CD14-positive monocyte (primary cell): ENCODE results near the gene BCORL1. TPM values are rescaled to one million over a fixed set of nuclear protein-coding genes. Genes with fewer than 3 reads are reported as not detected.

Experiments used
- DNase-seq, 3 donors: peaks; one replicate each; pipeline ENCODE4 v3.0.0-alpha.2; 2011 to 2022
- H2AFZ ChIP-seq: 2 replicates; pipeline ENCODE4 v1.6.0; 2012; ENCODE audit warnings: mild to moderate bottlenecking, low read depth, low read length, inconsistent platforms; ENCODE audit not compliant: insufficient read depth, poor library complexity, severe bottlenecking
- H3K27ac ChIP-seq, 2 donors: 1 replicate in 1 of 2; 2 replicates in 1 of 2; pipeline ENCODE4 v1.5.1; 2012 to 2013; ENCODE audit warnings: low read length in 2 of 2, control low read depth in 1 of 2, inconsistent platforms in 1 of 2, low read depth in 1 of 2, mild to moderate bottlenecking in 1 of 2
- H3K27me3 ChIP-seq, 2 donors: one replicate each; pipeline versions ENCODE4 v1.6.0 to v1.6.1; 2011 to 2013; ENCODE audit warnings: low read length in 2 of 2; ENCODE audit not compliant: control insufficient read depth in 2 of 2, insufficient read depth in 2 of 2
- H3K36me3 ChIP-seq, 2 donors: replicated peaks in 1 of 2; 1 replicate in 1 of 2; 2 replicates in 1 of 2; pipeline versions ENCODE4 v1.5.1 to v1.6.1; 2012 to 2013; ENCODE audit warnings: low read length in 2 of 2, control low read depth in 1 of 2, inconsistent platforms in 1 of 2, mild to moderate bottlenecking in 1 of 2; ENCODE audit not compliant: insufficient read depth in 2 of 2, control insufficient read depth in 1 of 2
- H3K4me1 ChIP-seq, 2 donors: 1 replicate in 1 of 2; 2 replicates in 1 of 2; pipeline versions ENCODE4 v1.5.1 to v1.6.1; 2012 to 2013; ENCODE audit warnings: low read length in 2 of 2, control low read depth in 1 of 2, inconsistent platforms in 1 of 2, mild to moderate bottlenecking in 1 of 2, moderate library complexity in 1 of 2; ENCODE audit not compliant: insufficient read depth in 2 of 2, control insufficient read depth in 1 of 2
- H3K4me2 ChIP-seq: replicated peaks from 2 replicates; pipeline ENCODE3; 2012; ENCODE audit warnings: low read length, moderate library complexity, mild to moderate bottlenecking; ENCODE audit not compliant: poor library complexity, severe bottlenecking; ENCODE audit errors: extremely low read depth
- H3K4me3 ChIP-seq, 3 experiments: fragments of 200-600 bp in 1 of 3; sonication (generic) in 1 of 3; replicated peaks in 1 of 3; 1 replicate in 2 of 3; 2 replicates in 1 of 3; pipeline ENCODE4 v1.5.1; 2011 to 2013; ENCODE audit warnings: low read length in 3 of 3, mild to moderate bottlenecking in 3 of 3, control low read depth in 2 of 3, low read depth in 2 of 3, inconsistent platforms in 1 of 3, moderate library complexity in 1 of 3
- H3K79me2 ChIP-seq: 2 replicates; pipeline ENCODE4 v1.6.0; 2012; ENCODE audit warnings: mild to moderate bottlenecking, control low read depth, inconsistent platforms, low read length, moderate library complexity; ENCODE audit not compliant: insufficient read depth
- H3K9ac ChIP-seq: 2 replicates; pipeline ENCODE4 v1.6.0; 2017; ENCODE audit warnings: low read length, mild to moderate bottlenecking; ENCODE audit not compliant: insufficient read depth, poor library complexity, severe bottlenecking
- H3K9me3 ChIP-seq, 2 donors: replicated peaks in 1 of 2; 1 replicate in 1 of 2; 2 replicates in 1 of 2; pipeline versions ENCODE4 v1.5.1 to v1.6.1; 2012 to 2013; ENCODE audit warnings: low read length in 2 of 2, control low read depth in 1 of 2; ENCODE audit not compliant: control insufficient read depth in 1 of 2, insufficient read depth in 1 of 2
- H4K20me1 ChIP-seq: 2 replicates; pipeline ENCODE4 v1.6.0; 2012; ENCODE audit warnings: mild to moderate bottlenecking, low read length, control low read depth, moderate library complexity; ENCODE audit not compliant: insufficient read depth
- H3K27ac Mint-ChIP-seq, 7 donors: one replicate each; pipeline ENCODE4 v1.8.0; 2020; ENCODE audit warnings: mild to moderate bottlenecking in 7 of 7, mixed read lengths in 7 of 7, moderate library complexity in 6 of 7, inconsistent platforms in 2 of 7
- H3K27me3 Mint-ChIP-seq, 3 donors: one replicate each; pipeline ENCODE4 v1.8.0; 2021 to 2022; ENCODE audit warnings: low read depth in 3 of 3, mild to moderate bottlenecking in 3 of 3, mixed read lengths in 3 of 3, moderate library complexity in 3 of 3, inconsistent platforms in 1 of 3
- H3K36me3 Mint-ChIP-seq, 2 donors: one replicate each; pipeline ENCODE4 v1.8.0; 2020; ENCODE audit warnings: mixed read lengths in 2 of 2, inconsistent platforms in 1 of 2, mild to moderate bottlenecking in 1 of 2
- H3K4me1 Mint-ChIP-seq: one replicate; pipeline ENCODE4 v1.8.0; 2020; ENCODE audit warnings: mild to moderate bottlenecking, mixed read lengths
- H3K4me3 Mint-ChIP-seq, 2 donors: one replicate each; pipeline ENCODE4 v1.8.0; 2020; ENCODE audit warnings: mild to moderate bottlenecking in 2 of 2, mixed read lengths in 2 of 2, moderate library complexity in 1 of 2
- H3K9me3 Mint-ChIP-seq, 7 donors: one replicate each; pipeline ENCODE4 v1.8.0; 2020 to 2022; ENCODE audit warnings: mixed read lengths in 7 of 7, mild to moderate bottlenecking in 6 of 7, moderate library complexity in 6 of 7, inconsistent platforms in 2 of 7
- CTCF ChIP-seq: fragments of 200-600 bp; IDR thresholded peaks from one replicate; pipeline ENCODE4 v1.8.0; 2022; ENCODE audit warnings: antibody characterized with exemption, mild to moderate bottlenecking
- WGBS: methylation state at CpG from one replicate; pipeline ENCODE4 v1.1.5; 2013; ENCODE audit warnings: missing lambda C conversion rate; ENCODE audit not compliant: insufficient coverage; 5-methylcytosine and 5-hydroxymethylcytosine counted together
- intact Hi-C, 2 donors: fragments of 100-400 bp; cut with micrococcal nuclease; formaldehyde crosslinking; loops; one replicate each; pipeline versions ENCODE4 v1.15.0 to v1.15.1; 2023
- polyA plus RNA-seq, 3 donors: library from polyadenylated mRNA; depleted of rRNA in 1 of 3; unstranded in 2 of 3; stranded (reverse) in 1 of 3; fragments of 300-500 nt in 2 of 3; fragments of >200 nt in 1 of 3; fragmentation: Illumina TruSeq in 2 of 3; gene quantifications; 1 replicate in 2 of 3; 2 replicates in 1 of 3; pipeline ENCODE4 v1.2.3, GENCODE V29; 2012 to 2021

The BCORL1 gene
- polyA plus RNA-seq, 3 donors: 0.69 to 2.4 (median 0.72) TPM

DNA sequence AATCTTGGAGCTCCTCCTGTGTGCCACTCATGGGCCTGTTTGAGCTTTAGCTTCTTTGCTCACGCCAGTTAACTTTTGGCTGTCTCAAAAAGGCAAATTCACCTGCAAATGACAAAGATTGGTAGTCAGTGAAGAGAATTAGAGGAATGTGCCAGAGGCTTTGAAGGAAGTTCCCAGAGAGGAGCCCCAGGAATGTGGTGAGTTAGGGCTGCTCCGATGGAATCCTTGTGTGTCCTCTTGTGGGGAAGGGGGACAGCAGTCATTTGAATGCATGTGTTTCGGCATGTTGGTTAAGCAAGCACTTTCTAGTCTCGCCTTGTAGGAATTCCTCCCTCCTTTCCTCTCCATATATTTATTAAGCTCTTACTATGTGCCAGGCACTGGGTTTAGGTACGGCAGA, 65.0 kb downstream of the BCORL1 start:
- Histone ChIP-seq H3K36me3 (peaks cover 50 to 79% of the 10 kb centered on the region in 2 donors), H3K9me3 (no peaks in the 10 kb centered on the region), H3K4me1 (no peaks in the 10 kb centered on the region), H3K79me2 (no peaks in the 10 kb centered on the region), H3K4me3 (no peak overlapping the region), H2AFZ (no peak overlapping the region), H4K20me1 (no peaks in the 10 kb centered on the region), H3K4me2 (no peak overlapping the region), H3K9ac (no peak overlapping the region), H3K27me3 (no peaks in the 10 kb centered on the region), H3K27ac (no peak overlapping the region)
- no peaks in the 10 kb centered on the region for H3K27me3 Mint-ChIP-seq
- H3K36me3 Mint-ChIP-seq: peaks cover 41 to 78% of the 10 kb centered on the region in 2 donors
- H3K27ac Mint-ChIP-seq: no peak overlapping the region
- no peak for DNase-seq
- no peak for TF ChIP-seq CTCF
- intact Hi-C loops: no loop called here
- H3K9me3 Mint-ChIP-seq: peaks cover 0 to 3% (median 0%) of the 10 kb centered on the region in 7 donors
- H3K4me3 Mint-ChIP-seq: no peak overlapping the region
- no peaks in the 10 kb centered on the region for H3K4me1 Mint-ChIP-seq
- 100% methylated on average over 1 of the region's 5 CpGs for WGBS

- Histone ChIP-seq H3K9me3 (no peaks in the 10 kb centered on the region), H4K20me1 (no peaks in the 10 kb centered on the region), H3K9ac (no peak overlapping the region), H3K36me3 (peaks cover 61 to 91% of the 10 kb centered on the region in 2 donors), H3K4me3 (no peak overlapping the region), H3K79me2 (no peaks in the 10 kb centered on the region), H3K27ac (no peak overlapping the region), H2AFZ (no peak overlapping the region), H3K4me2 (no peak overlapping the region), H3K4me1 (no peaks in the 10 kb centered on the region), H3K27me3 (no peaks in the 10 kb centered on the region)
- Mint-ChIP-seq H3K27ac (peak overlapping the region in 1 of 7 donors; percentile 55), H3K27me3 (peaks cover 0 to 3% (median 0%) of the 10 kb centered on the region in 3 donors), H3K4me1 (no peaks in the 10 kb centered on the region), H3K36me3 (peaks cover 47 to 81% of the 10 kb centered on the region in 2 donors), H3K9me3 (peaks cover 0 to 3% (median 0%) of the 10 kb centered on the region in 7 donors), H3K4me3 (no peak overlapping the region)
- intact Hi-C loops: no loop called here
- no CpG with 5 or more reads among the region's 4 CpGs for WGBS
- no peak for DNase-seq
- no peak for TF ChIP-seq CTCF
Observed at GRCh38 chrX:130048686-130049222, 66.3 kb downstream of the BCORL1 start.
